Germinal center (tissue), 1 donor: ENCODE measurements around the gene ZMIZ1.

ENCODE experiments used
- DNase-seq: peaks from one replicate; pipeline ENCODE4 v3.0.0; 2012; ENCODE audit warnings: mixed read lengths, low spot score

ZMIZ1 gene

DNA sequence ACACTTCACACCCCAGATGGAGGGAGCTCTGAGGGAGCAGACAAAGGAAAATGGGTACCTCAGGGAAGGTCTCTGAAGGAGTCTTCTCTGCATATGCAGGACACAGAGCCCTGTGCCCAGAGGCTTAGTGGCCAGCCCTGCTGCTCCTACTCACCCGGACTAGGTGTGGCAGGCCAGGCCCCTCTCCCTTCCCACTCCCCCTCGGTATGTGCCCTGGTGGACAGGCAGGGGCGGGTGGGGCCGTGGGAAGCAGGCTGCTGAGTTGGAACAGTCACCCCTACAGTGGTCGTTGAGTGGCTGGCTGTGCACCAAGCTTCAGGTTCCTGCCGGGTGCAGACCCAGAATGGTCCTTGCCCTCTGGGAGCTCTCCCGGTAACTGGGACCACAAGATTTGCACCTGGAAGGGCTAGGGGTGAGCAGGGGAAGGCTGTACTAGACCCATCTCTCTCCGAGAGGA lies 68.6 kb downstream of the ZMIZ1 start:
- DNase-seq: no peak

DNA sequence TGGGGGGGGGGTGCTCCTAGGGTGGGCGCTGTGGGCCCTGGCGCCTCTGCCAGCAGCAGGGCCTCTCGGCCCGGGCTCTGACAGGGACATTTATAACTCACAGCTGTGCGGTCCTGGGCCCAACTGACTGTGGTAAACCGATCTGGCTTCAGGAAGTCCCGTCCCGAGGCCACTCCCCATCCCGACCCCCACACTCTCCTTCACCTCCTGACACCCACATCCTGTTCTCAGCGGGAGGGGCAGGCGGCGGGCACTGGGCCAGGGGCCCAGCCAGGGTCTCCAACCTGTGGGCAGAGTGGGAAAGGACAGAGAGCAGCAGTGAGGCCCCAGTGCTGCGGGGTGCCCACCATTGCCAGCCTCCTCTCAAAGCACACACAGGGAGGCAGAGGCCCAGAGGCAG lies 69.1 kb downstream of the ZMIZ1 start:
- DNase-seq: peak; percentile 50

DNA sequence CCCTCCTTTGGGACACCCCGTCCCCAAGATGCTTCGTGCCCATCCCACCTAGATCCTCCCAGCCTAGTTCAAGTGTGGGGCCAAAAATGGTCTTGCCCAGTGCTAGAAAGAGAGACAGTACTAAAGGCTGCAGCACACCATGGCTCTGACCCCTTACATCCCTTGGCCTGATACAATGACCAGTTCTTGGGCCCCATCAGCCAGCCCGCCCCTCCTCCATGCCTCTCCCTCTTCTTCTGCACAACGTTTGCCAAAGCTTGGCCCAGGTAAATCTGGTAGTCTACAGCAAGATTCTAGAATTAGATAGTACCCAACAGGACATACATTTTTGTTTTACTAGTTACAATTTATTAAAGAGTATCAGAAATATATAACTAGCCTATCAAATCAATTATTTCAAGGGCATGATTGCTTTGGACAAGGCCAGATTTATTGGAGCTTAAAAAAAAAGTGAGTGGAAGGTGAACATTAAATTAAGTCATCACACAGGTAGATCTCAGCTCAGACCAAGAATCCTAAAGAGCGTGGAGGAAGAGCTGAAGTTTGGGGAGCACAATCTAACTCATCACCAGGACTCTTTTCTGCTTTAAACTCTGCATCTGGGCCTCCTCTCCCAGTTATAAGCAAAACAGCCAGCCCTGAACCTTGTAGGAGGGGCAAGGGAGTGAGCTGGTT lies 69.8 kb downstream of the ZMIZ1 start:
- no peak for DNase-seq

DNA sequence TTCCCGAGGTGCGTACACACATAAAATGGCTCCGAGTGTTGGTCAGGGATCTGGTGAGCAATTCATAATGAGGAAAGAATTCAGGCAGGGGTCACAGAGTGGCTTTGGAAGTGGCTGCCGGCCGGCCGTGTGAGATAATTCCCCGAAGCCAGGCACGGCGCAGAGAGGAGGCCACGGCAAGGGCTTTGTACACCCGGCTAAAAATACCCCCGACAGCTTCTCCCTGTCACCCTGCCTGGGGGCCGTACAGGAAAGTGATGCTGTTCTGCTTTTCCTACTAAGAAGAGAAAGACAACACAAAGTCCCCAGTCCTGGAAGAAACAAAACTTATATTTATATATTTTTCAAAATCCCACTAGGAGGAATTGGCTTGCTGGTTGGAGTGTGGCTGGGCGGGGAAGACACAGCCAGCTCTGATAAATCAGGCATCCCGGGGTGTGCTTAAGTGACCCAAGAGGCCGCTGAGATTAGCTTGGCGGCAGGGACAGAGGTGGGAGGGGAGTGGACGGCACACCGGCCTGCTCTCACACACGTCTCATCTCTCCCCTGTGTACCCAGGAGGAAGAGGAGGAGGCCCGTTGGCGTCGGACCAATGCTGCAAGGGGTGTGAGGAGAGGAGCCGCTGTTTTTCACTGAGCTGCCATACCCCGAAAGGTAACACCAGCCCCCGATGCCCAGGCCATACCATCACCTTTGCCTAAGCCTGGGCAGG lies 70.5 kb downstream of the ZMIZ1 start:
- no peak for DNase-seq

DNA sequence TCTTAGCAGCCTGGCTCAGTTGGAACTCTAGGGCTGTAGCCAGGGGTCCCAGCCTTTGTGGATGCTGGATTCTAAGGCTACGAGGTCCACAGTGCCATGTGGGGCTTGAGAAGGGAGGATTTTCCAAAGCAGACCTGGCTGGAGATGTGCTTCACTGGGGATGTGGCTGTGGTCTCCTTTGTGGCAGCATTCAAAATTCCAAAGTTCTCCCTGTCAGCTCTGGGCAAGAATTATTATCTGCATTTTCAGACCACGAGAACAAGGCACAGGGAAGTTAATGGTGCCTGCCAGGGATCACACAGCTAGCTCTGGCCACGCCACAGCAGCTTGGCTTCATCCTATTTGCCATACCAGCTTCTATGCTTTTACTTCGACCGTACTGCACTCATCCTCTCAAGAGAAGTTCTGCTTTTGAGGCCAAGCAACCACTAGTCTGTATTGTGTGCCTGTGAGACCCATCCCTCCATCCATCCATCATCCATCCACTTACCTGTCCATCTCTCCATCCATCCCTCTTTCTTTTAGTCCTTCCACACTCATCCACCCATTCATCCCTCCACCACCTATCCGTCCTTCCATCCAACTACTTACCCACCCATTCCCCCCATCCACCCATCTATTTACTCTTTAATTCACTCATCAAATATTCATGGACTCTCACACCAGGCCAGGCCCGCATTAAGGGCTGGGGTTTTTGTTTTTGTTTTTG lies 71.5 kb downstream of the ZMIZ1 start:
- no peak for DNase-seq

DNA sequence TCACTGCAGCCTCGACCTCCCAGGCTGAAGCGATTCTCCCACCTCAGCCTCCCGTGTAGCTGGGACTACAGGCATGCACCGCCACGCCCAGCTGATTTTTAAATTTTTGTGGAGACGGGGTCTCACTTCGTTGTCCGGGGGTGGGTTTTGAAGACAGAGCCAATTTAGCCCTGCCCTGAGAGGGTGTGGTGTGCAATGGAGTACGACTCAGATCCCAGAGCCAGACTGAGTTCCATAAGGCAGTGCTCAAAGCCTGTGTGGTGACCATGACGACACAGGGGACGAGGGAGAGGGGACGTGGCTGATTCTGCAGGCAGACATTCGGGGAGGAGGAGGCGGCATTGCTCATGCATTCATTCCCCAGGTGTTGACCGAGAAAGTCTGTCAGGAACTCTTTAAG lies 72.1 kb downstream of the ZMIZ1 start:
- DNase-seq: no peak

DNA sequence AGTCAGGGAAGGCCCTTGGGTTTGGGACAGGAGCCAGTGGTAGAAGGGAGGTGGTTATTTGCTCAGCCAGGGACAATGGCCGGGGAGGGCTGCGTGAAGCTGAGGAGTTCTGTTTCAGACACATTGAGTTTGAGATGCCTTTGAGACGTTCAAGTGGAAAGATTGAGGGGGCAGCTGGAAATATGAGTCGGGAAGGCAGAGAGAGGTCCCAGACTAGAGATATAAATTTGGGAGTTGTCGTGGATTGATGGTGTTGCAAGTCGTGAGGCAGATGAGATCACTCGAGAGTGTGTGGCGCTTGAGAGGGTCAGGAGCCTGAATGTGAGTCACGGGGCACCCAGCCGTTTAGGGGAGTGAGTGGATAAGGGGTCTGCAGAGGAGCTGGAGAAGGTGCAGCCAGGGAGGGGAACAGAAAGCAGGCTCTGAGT lies 73.3 kb downstream of the ZMIZ1 start:
- DNase-seq: no peak

DNA sequence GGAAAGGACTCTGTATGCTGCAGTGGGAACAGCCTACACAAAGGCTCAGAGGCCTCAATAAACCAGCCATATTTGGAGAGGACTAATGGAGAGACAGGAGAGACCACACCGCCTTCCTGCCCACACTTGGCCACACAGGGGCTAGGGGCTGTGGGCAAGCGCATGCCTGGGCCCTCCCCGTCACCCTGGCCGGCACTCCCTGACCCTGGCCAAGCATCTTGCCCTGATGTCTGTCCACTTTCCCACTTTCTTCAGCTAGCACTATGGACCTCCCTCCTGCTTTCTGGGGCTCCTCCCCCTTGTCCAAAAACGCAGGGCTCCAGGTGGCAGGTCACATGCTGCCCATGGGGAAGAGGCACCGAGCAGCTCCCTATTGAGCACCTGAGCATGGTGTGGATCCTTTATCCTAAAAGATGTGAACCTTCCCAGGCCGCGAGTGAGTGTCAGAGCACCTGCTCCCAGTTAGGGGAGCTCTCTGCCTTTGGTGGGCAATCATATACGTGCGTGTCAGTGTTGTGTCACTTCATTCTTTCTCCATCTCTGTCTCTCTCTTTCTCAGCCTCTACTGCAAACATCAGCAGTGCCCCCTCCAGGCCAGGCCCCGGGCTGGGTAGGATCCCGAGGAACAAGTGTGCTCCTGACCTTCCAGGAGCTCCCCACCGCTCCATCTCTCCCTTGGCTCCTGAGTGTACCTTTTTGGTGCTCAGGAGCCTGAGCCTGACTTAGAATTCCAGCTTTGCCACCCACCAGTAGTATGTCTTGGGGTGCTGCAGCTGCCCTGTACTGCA lies 74.0 kb downstream of the ZMIZ1 start:
- DNase-seq: no peak

DNA sequence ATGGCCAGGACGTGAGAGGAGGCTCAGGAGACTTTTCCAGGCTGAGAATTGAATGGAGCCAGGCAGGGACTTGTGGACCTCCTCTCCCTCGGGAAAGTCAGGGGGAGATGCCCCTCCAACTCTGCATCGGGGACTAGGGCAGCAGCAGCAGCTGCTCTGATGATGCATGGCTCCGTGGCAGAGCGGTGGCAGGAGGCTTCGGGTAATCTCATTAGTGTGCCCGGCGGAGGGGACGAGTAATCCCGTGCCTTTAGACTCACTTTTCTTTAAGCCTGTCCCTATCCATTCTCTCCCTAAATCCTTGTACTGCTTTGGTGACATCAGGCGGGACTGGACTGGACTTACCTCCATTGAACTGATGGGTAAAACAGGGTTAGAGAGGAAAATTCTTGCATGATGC lies 75.1 kb downstream of the ZMIZ1 start:
- DNase-seq: no peak

DNA sequence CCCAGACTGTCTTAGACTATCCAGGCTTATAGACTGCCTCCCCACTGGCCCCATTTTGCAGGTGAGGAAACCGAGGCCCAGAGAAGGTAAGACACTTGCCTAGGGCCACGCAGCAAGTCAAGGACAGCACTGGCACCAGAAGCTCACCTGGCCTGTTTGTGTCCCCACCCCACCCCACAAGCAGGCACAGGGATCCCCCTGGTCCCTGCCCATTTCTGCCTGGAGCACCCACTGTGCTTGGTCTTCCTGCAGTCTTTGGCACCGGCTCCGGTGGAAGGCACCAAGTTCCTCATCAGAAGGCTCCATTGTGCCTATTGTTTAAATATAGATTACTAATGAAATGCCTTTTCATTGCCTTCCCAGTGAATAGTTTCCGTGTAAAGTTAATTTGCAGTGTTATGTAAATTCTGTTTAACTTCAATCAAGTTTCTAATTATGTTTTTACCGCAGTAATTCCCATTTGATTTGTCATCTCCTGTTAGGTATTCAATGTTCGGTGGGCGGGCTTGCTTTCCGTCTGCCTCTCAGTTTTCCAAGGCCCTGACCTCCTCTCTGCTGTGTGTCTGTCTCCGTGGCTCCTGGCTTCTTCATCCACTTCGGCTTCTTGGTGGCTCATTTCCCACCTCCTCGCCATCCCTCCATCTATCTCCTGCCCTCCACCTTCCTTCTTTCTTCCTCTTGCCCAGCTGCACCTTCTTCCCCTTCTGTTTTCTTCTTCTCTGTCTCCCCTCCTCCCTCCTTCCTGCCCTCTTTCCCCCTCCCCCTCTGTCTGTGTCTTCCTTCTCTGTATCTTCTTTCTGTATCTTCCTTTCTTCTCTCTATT lies 75.8 kb downstream of the ZMIZ1 start:
- DNase-seq: no peak

DNA sequence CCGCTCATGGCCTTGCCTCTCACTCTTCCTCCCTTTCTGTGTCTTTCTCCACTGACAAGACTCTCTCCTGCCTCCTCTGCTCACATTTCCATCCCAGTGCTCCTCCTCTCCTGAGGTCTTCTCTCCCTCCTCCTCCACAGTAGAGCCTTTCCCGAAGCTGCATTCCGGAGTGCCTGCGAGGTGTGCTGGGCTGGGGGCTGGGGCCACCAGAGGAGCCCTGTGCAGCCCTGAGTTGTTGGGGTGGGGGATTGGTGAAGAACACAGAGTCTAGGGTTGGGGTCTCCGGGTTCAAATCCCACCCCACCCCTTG lies 76.4 kb downstream of the ZMIZ1 start:
- no peak for DNase-seq

DNA sequence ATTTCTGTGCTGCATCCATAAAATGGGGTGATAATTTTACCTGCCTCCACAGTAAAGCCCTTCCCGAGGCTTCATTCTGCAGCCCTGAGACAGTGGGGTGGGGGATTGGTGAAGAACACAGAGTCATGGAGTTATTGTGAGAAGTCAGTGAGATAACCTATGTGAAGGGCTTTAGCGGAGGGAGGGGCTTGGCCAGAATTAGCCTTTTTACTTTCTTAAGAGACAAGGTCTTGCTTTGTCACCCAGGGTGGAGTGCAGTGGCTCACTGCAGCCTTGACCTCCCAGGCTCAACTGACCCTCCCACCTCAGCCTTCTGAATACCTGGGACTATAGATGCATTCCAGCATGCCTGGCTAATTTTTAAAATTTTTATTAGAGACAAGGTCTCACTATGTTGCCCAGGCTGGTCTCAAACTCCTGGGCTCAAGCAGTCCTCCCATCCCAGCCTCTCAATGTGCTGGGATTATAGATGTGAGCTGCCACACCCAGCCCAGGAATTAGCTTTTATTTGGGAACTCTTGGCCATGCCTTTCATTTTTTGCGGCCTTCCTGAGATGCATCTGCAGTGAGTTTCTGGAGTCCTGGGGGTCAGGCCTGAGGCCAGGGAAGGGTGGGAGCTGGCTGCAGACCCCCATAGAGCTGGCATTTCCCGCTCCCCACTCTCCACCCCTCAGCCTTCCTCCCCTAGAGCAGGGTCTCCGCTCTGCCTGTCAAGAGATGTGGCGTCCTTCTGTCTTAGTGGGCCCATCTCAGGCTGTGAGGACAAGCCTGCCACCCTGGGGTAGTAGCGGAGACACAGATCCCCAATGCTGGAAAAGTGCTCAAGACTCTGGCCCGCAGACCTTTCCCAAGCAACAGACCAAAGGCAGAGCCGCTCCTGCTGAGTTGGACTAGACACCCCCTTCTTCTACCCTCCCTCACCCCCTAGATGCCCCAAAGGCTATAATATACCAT lies 77.0 kb downstream of the ZMIZ1 start:
- DNase-seq: no peak

DNA sequence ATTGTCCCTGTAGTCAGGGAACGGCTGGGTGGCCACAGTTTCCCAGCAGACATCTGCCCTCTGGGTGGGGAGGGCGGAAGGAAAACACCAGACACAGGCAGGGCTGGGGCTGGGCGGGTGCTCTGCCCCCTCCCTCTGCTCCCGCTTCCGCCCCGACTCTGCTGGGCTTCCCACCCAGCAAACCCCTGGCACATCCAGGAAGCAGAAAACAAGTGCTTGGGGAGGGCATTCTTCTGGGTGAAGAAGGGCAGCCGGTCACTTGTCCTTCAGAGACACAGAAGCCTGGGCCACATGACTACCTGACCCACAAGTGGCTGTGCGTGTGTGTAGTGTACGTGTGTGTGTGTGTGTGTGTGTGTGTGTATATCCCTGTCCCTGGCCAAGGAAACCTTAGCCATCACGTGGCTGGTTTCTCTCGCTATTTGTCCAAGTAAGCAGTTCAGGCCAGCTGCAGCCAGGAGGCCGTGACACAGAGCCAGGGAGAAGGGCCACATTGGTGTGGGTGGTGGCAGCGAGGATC lies 77.9 kb downstream of the ZMIZ1 start:
- DNase-seq: no peak

DNA sequence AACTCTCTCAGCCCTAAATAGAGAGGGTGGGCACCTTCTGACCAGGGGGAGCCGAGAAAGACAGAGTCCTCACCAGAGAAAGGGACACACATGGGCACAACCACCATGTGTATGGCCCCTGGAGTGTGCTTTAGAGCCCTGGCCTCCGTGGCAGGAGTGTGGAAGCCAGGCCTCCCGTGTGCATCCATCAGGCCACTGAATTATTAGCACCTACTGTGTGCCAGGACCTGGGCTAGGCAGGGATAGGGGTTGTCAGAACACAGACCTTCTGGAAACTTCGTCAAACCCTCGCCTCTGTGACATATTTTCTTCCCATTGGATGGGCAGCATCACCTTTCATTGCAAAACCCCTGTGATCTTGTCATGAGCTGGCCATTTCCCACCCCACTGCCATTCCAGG lies 78.5 kb downstream of the ZMIZ1 start:
- DNase-seq: no peak

DNA sequence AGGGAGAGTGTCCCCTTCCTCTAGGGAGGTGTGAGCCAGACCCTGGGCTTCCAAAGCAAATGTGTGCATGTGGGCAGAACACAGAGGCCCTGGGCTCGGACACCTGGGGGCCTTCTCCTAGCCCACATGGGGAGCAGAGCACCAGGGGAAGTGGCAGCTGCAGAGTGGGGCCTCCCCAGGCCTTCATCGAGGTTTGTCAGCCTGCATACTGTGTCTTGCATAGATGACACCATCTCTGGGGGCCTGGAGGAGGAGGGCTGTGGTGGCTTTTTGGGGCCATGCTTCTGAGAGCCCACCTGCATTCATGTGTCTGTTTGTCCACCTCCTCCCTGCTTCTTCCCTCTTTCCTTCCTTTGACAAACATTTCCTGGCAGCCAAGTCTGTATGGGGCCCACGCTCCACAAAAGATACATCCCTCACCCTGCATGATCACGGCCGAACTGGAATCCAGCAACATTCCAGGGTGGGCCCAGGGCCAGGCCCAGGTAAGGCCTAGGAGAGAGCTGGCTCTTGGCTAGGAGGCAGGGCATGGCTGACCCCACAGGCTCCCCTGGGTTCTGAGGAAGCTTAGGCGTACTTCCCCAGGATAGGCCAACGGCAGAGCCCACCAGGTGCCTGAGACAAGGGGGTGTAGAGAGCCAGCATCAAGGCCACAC lies 79.2 kb downstream of the ZMIZ1 start:
- no peak for DNase-seq

DNA sequence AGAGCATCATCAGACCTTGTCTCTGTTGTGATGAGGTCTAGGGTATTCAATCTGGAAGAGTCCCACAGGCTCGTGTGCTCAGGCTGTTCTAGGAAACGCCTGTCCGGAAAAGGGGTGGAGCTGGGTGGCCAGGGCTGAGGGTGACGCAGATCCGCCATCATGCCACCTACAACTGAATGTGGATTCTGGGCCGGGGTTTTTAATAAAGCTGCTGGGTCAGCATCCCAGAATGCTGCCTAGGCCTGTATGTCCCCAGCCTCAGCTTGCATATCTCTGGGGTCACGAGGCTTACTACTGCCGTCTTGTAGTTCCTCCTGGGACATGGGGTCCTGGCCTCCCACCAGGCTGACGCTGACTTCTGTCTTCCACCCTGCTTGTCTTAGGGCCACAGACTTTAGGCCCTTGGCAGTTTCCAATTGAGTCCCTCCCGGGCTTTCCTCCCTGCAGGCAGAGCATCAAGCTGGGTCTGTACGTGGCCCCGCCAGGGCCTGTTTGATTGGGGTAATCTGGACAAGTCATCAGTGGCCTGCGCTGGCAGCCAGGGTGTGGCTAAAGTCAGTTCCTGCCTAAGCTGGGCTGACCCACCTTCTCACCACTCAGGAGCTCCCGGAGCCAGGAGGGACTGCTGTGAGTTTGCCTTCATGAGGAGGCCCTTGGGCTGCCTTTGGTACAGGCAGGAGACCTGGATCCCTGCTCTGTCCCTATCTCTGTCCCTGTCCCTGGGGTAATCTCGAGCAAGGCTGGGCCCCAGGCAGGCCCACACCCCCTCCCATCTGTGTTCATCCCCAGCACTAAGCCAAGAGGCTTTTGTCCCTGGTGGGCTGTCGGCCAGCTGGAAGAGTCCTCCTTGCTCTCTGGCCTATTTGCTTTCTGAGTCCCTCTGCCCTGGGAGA lies 79.9 kb downstream of the ZMIZ1 start:
- no peak for DNase-seq

DNA sequence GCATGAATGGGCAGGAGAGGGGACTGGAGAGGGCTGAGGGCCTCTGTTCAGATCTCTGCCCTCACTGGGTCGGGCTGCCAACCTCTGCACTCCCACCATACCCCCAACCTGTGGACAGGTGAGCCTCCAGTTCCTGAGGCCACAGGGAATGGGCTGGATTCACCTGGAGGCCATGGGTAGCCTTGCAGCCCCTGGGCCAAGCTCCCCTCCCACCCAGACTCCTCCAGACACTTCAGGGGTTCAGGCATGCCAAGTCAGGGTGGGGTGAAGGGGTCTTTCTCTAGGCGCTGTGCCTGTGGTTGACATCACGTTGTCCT lies 80.5 kb downstream of the ZMIZ1 start:
- no peak for DNase-seq

DNA sequence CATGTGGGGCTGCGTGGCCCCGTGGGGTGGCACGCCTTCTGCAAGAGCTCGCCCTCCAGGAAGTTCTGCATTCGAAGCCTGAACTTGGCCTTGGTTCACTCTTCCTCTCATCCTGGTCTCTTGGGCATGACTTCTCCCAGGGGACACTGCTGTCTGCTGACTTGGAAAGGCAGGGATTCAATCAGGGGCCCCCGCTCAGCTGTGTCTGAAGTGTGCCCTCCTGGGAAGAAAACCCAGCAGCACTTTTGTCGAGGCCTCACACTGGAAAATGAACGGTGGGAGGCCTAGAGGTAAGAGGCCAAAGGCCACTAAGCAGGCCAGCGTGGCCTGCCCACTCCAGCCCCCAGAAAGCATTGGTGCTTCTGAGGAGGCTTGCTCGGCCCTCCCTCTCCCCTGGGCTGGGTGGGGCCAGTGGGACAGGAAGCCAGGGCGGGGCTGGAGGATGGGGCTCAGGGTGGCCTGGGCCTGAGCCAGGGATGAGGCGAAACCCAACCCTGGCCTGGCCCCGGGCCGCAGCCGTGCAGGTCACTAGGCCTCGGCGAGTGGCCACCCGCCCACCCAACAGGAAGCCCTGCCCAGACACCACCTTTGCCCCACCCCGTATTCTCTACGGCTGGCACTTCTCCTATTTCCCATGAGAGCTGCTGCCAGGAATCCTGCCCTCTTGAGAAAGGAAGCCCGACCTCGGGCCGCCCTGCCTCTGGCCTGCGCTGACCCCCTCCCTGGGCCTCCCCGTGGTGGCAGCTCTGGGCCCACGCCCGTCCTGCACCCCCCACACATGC lies 81.1 kb downstream of the ZMIZ1 start:
- DNase-seq: no peak
